Activated T-cell treated with anti-CD3 and anti-CD28 coated beads, Interleukin-2, amount 50 U/mL, for 24 hours (primary cell): ENCODE data around the gene ABR.

Experiments used
- DNase-seq: peaks from one replicate; pipeline ENCODE4 v3.0.0-alpha.2; 2020
- H3K27ac Mint-ChIP-seq: 2 replicates; pipeline ENCODE4 v1.8.0; 2020; ENCODE audit warnings: mild to moderate bottlenecking, mixed read lengths
- H3K27me3 Mint-ChIP-seq: 2 replicates; pipeline ENCODE4 v1.8.0; 2020; ENCODE audit warnings: mixed read lengths
- H3K36me3 Mint-ChIP-seq: 2 replicates; pipeline ENCODE4 v1.8.0; 2020; ENCODE audit warnings: low read depth, mixed read lengths
- H3K4me1 Mint-ChIP-seq: 2 replicates; pipeline ENCODE4 v1.8.0; 2020; ENCODE audit warnings: low read depth, mixed read lengths
- H3K4me3 Mint-ChIP-seq: 2 replicates; pipeline ENCODE4 v1.8.0; 2020; ENCODE audit warnings: mild to moderate bottlenecking, moderate library complexity, mixed read lengths
- H3K9me3 Mint-ChIP-seq: 2 replicates; pipeline ENCODE4 v1.8.0; 2020; ENCODE audit warnings: mixed read lengths

ABR gene

DNA sequence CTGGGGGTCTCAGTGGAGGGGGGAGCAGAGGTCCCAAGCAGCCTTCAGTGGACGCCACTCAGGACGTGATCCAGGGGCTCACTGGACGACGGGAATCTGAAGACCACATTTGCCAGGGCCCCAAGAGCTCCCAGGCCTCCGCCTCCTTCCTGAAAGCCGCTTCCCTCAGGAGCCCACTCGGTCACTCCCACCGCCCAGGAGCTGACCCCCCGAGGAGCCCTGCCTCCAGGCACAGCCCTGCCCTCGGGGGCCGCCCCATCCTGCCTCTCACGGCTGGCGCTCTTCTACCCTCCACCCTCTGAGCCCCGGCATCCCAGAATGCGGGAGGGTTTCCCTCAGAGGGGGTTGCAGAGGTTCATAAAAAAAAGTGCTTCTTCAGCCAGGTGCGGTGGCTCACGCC lies 158.6 kb downstream of the ABR start:
- Mint-ChIP-seq H3K9me3 (no peaks in the 10 kb centered on the region), H3K36me3 (peaks cover 11% of the 10 kb centered on the region)

DNA sequence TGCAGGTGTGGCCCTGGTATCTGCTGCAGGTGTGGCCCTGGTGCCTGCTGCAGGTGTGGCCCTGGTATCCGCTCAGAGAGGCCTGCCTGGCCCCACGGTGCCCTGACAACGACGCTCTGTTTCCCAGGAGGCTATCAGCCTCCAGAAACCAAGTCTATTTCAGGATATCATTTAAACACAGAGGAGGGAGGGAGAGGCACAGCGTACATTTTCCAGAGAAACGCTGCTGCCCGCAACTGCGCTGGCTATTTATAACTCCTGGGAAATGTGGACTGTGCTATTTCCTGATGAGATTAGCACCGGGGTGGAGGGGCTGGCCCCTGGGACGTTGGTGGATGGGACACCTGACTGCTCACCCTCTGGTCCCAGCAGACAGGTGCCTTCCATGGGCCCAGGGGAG lies 160.3 kb downstream of the ABR start:
- no peaks in the 10 kb centered on the region for H3K9me3 Mint-ChIP-seq
- peak overlapping the region; percentile 51 for H3K27ac Mint-ChIP-seq
- H3K36me3 Mint-ChIP-seq: peaks cover 2% of the 10 kb centered on the region
- no peak for DNase-seq
- H3K27me3 Mint-ChIP-seq: no peaks in the 10 kb centered on the region
- H3K4me1 Mint-ChIP-seq: no peaks in the 10 kb centered on the region
- no peak overlapping the region for H3K4me3 Mint-ChIP-seq

More for the DNA sequence above, 158.6 kb downstream of the ABR start:
- DNase-seq: no peak
- H3K27me3 Mint-ChIP-seq: no peaks in the 10 kb centered on the region
- no peak overlapping the region for H3K27ac Mint-ChIP-seq
- H3K4me1 Mint-ChIP-seq: no peaks in the 10 kb centered on the region
- H3K4me3 Mint-ChIP-seq: no peak overlapping the region

DNA sequence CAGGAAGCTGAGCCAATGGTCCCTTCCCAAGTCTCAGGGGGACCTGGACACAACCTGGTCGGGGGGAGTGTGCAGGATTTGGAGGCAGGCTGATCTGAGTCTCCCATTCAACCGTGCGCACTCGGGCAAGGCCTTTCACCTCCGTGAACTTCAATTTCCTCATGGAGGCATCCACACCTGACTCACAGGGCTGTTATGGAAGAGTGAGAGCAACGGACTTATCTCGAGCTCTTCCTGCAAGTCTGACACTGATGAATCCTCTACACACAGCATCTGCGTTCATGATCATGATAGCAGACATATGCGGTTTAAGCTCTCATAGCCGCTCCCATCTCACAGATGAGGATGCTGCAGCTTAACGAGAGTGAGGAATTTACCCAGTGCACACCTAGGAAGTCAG lies 161.2 kb downstream of the ABR start:
- Mint-ChIP-seq H3K4me1 (no peaks in the 10 kb centered on the region), H3K27ac (no peak overlapping the region), H3K36me3 (peaks cover 4% of the 10 kb centered on the region), H3K9me3 (no peaks in the 10 kb centered on the region), H3K4me3 (no peak overlapping the region), H3K27me3 (no peaks in the 10 kb centered on the region)
- DNase-seq: no peak

- no peaks in the 10 kb centered on the region for H3K4me1 Mint-ChIP-seq
- peaks cover 24% of the 10 kb centered on the region for H3K36me3 Mint-ChIP-seq
- no peak overlapping the region for H3K27ac Mint-ChIP-seq
- DNase-seq: no peak
- no peaks in the 10 kb centered on the region for H3K27me3 Mint-ChIP-seq
- H3K9me3 Mint-ChIP-seq: no peaks in the 10 kb centered on the region
- H3K4me3 Mint-ChIP-seq: no peak overlapping the region
Observed at GRCh38 chr17:1013729-1014090, 166.1 kb downstream of the ABR start.

DNA sequence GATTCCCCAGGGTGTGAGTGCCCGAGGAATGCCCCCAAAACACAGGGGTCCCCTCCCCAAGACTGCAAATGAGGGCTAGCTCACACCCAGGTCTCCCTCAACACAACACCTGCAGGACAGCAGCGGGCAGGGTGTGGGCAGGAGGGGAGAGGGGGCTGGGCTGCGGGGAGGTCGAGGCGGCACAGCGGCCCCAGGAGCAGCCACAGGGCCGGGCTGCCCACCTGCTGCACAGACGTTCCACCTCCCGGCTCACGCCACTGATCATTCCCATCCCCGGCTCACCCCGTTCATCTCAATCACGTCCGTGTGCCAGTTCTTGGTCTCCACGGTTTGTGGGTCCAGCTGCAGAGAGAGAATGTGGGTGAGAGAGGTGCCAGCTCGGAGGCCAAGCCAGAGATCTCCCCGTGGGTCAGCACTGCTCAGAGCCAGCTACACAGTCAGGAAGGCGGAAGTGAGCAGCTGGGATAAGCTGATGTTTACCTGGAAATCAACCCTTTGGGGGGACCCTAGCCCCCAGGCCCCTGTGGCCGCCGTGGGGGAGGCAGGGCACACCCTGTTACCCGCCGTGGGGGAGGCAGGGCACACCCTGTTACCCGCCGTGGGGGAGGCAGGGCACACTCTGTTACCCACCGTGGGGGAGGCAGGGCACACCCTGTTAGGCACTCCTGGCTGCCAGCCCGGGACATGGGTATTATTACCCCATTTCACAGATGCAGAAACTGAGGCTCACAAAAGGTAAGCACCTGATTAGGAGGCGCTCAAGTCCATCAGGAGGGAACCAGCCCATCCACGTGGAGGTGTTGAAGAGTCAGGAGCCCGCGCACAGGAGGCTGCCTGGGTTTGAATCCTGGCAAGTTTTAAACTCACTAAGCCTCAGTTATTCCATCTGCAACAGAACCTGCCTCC lies 166.7 kb downstream of the ABR start:
- no peaks in the 10 kb centered on the region for H3K4me1 Mint-ChIP-seq
- no peak for DNase-seq
- H3K27ac Mint-ChIP-seq: no peak overlapping the region
- peaks cover 29% of the 10 kb centered on the region for H3K36me3 Mint-ChIP-seq
- no peak overlapping the region for H3K4me3 Mint-ChIP-seq
- H3K27me3 Mint-ChIP-seq: no peaks in the 10 kb centered on the region
- H3K9me3 Mint-ChIP-seq: no peaks in the 10 kb centered on the region

DNA sequence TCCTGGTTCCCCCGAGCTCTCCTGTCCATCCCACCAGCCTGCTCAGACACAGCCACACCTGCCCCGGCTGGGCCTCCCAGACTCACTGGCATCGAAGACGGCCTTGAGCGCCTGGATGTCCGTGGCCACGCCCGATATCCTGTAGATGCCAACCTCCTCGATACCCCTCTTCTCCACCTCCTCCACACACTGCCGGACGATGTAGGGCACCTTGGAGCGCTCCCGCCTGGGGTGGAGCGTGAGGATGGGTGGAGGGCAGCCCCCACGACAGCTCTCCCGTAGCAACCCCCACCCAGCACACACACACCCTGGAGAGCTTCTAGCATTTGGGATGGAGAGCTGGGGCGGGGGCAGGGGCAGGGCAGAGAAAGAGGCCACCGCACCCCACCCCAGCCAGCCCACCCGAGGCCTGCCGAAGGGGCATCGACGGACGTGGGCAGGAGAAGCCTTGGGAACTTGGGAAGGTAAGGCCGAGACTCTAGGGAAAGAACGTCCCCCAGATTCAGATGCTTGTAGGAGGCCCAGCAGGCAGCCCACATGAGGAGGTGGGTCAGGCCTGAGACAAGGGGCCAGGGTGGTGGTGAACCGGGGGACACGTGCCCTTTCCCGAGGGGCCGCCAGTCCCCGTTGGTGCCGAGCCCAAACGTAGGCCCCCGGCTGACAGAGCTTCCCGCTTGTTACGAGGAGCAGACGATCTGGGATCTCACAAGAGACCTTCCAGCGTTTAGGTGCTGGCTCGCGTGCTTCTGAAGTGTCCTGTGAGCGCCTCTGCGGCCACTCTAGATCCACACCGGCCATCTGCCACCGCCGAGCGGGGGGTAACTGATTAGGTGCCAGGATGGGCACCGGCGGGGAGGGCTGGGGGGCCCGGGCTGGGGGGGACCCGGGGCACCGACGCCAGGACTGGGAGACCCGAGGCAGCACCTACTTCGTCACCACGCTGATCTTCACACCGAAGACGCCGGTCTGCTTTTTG lies 167.7 kb downstream of the ABR start:
- H3K27me3 Mint-ChIP-seq: no peaks in the 10 kb centered on the region
- no peaks in the 10 kb centered on the region for H3K4me1 Mint-ChIP-seq
- H3K4me3 Mint-ChIP-seq: no peak overlapping the region
- DNase-seq: no peak
- H3K9me3 Mint-ChIP-seq: no peaks in the 10 kb centered on the region
- H3K27ac Mint-ChIP-seq: no peak overlapping the region
- H3K36me3 Mint-ChIP-seq: peaks cover 38% of the 10 kb centered on the region

GRCh38 chr17:1011138-1011537 lies 168.6 kb downstream of the ABR start:
- no peaks in the 10 kb centered on the region for H3K9me3 Mint-ChIP-seq
- H3K4me3 Mint-ChIP-seq: no peak overlapping the region
- H3K27me3 Mint-ChIP-seq: no peaks in the 10 kb centered on the region
- no peaks in the 10 kb centered on the region for H3K4me1 Mint-ChIP-seq
- peak overlapping the region; percentile 18 for H3K27ac Mint-ChIP-seq
- peaks cover 42% of the 10 kb centered on the region for H3K36me3 Mint-ChIP-seq
- no peak for DNase-seq

GRCh38 chr17:1010586-1010985 lies 169.2 kb downstream of the ABR start:
- peaks cover 47% of the 10 kb centered on the region for H3K36me3 Mint-ChIP-seq
- H3K27ac Mint-ChIP-seq: peak overlapping the region; percentile 18
- H3K27me3 Mint-ChIP-seq: no peaks in the 10 kb centered on the region
- H3K9me3 Mint-ChIP-seq: no peaks in the 10 kb centered on the region
- H3K4me3 Mint-ChIP-seq: no peak overlapping the region
- peaks cover 4% of the 10 kb centered on the region for H3K4me1 Mint-ChIP-seq
- DNase-seq: no peak

GRCh38 chr17:1010086-1010450 lies 169.7 kb downstream of the ABR start:
- no peak for DNase-seq
- H3K36me3 Mint-ChIP-seq: peaks cover 52% of the 10 kb centered on the region
- no peak overlapping the region for H3K4me3 Mint-ChIP-seq
- no peaks in the 10 kb centered on the region for H3K27me3 Mint-ChIP-seq
- H3K9me3 Mint-ChIP-seq: no peaks in the 10 kb centered on the region
- peaks cover 8% of the 10 kb centered on the region for H3K4me1 Mint-ChIP-seq
- no peak overlapping the region for H3K27ac Mint-ChIP-seq

DNA sequence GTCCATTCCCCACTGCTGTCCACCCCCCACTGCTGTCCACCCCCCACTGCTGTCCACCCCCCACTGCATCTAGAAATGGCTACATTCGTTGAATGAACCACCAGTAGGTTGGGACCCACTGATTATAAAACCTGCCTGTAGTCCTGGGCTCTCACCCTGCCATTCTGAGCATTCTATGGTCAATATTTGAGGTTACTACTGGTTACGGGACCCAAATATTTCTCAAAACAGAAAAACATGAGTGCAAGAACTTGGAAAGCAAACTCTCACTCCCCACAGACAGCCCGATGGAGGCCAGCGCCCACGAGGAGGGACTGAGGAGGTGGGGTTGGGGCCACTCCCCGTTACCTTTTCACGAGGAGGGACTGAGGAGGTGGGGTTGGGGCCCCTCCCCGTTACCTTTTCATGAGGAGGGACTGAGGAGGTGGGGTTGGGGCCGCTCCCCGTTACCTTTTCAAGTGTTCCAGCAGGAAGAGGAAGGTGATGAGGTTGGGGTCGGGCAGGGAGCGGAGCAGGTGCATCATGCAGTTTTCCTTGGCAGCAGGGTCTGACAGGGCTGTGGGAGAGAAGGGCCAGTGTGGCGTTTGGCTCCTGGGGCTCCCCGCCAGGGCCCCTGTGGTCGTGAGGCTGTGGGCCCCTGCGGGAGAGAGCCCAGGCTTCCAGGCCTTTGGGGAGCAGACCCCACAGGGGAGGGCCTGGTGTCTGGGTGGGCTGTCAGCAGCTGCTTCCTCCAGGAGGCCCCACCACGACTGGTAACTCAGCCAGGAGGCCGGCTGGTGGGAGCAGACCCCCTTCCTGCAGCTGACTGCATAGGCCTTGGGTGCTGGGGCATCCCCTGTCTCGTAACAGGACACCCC lies 170.3 kb downstream of the ABR start:
- H3K4me3 Mint-ChIP-seq: no peak overlapping the region

GRCh38 chr17:1008008-1008761 lies 171.6 kb downstream of the ABR start:
- Mint-ChIP-seq H3K4me3 (no peak overlapping the region), H3K27ac (no peak overlapping the region), H3K9me3 (no peaks in the 10 kb centered on the region), H3K4me1 (peaks cover 10% of the 10 kb centered on the region), H3K27me3 (no peaks in the 10 kb centered on the region), H3K36me3 (peaks cover 67% of the 10 kb centered on the region)
- no peak for DNase-seq

More for the DNA sequence above, 170.3 kb downstream of the ABR start:
- Mint-ChIP-seq H3K27me3 (no peaks in the 10 kb centered on the region), H3K36me3 (peaks cover 57% of the 10 kb centered on the region), H3K9me3 (no peaks in the 10 kb centered on the region), H3K4me1 (peaks cover 10% of the 10 kb centered on the region), H3K27ac (no peak overlapping the region)
- no peak for DNase-seq

DNA sequence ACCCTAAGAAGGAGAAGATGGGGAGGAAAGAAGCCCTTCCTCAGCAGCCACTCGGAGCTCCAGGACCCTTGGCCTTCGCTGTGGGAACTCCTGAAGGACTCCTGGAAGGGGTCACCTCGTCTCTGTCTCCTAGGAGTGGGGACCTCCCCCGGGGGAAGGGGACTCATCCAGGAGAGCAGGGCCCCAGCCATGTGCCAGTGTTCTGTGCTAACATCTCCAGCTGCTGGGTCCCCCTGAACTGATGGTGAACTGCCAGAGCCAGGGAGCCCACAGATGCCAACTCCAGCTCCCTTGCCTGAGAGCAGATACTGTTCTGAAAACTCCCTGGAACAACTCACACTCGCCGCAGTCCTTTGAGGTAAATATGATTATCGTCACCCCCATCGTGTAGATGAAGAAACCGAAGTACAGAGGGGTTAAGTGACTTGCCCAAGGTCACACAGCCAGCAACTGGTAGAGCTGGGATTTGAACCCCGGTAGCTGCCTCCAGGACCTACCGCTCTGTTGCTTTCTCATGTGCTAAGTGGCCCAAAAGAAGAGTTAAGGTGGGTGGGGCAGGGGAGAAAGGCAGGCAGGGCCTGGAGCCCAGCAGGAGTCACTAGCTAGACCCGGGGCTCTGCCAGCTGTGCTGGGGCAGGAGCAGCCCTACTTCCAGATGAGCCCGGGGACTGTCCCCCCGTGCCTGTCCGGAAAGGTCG lies 172.3 kb downstream of the ABR start:
- Mint-ChIP-seq H3K4me1 (peaks cover 10% of the 10 kb centered on the region), H3K36me3 (peaks cover 74% of the 10 kb centered on the region), H3K4me3 (no peak overlapping the region), H3K27me3 (no peaks in the 10 kb centered on the region), H3K27ac (no peak overlapping the region), H3K9me3 (no peaks in the 10 kb centered on the region)
- DNase-seq: no peak

- Mint-ChIP-seq H3K27ac (peak overlapping the region; percentile 74), H3K27me3 (no peaks in the 10 kb centered on the region), H3K4me3 (no peak overlapping the region), H3K4me1 (peaks cover 10% of the 10 kb centered on the region), H3K9me3 (no peaks in the 10 kb centered on the region), H3K36me3 (peaks cover 78% of the 10 kb centered on the region)
- DNase-seq: no peak
Observed at GRCh38 chr17:1006054-1006453, 173.7 kb downstream of the ABR start.
